Measurements from ENCODE around the gene SLC25A47. TPM values are rescaled to one million over a fixed set of nuclear protein-coding genes. Genes with fewer than 3 reads are reported as not detected.
A peak's percentile ranks its signal among the peaks of the same experiment; 100 is the strongest.

Gene SLC25A47
- total and polyA plus RNA-seq, 9 of the 15 experiments (the other 6 are each of a cell fraction or from before 2014, with no cell fraction given), result 0.09 to 0.23 (median 0.22) TPM; not detected in 6

- peak; percentile 19; the same call in 1 of the 2 replicates for TF ChIP-seq ARID4B (CRISPR knock-in tag; IDR thresholded peaks at IDR 0.05)
- peak; percentile 40 for TF ChIP-seq HNRNPLL (IDR thresholded peaks at IDR 0.05; ENCODE audit: low read depth, low read length, poor library complexity, severe bottlenecking)
- peak; percentile 76 for TF ChIP-seq RFX1 (IDR thresholded peaks at IDR 0.05)
- TF ChIP-seq THRB (CRISPR knock-in tag; conservative IDR thresholded peaks at IDR 0.05), result peak; percentile 60; the same call in 1 of the 2 replicates
- peak; percentile 54; the same call in 1 of the 2 replicates for TF ChIP-seq SMAD4 (CRISPR knock-in tag; conservative IDR thresholded peaks at IDR 0.05)
- no peak for TF ChIP-seq ZNF274 (IDR thresholded peaks at IDR 0.05; ENCODE audit: borderline replicate concordance, low read depth, low read length)
- TF ChIP-seq SUPT5H (IDR thresholded peaks at IDR 0.05), result peak; percentile 82; the same call in 1 of the 2 replicates
- peak; percentile 73; the same call in 1 of the 2 replicates for TF ChIP-seq MTA1 (IDR thresholded peaks at IDR 0.05; ENCODE audit: borderline replicate concordance)
- TF ChIP-seq SIN3B (IDR thresholded peaks at IDR 0.05; ENCODE audit: low read depth), result peak; percentile 94
- peak; percentile 88 for TF ChIP-seq TAF1 (IDR thresholded peaks at IDR 0.05; ENCODE audit: control insufficient read depth, extremely low read depth, insufficient read depth, low read length, severe bottlenecking)
- TF ChIP-seq TAF9B (IDR thresholded peaks at IDR 0.05; ENCODE audit: partially characterized antibody), result peak; percentile 73
- no peak for TF ChIP-seq HLTF (IDR thresholded peaks at IDR 0.05)
- no peak for TF ChIP-seq ZNF778 (CRISPR knock-in tag; IDR thresholded peaks at IDR 0.05)
- peak; percentile 50 for TF ChIP-seq POLR2AphosphoS5 (IDR thresholded peaks at IDR 0.05; ENCODE audit: control insufficient read depth, insufficient read depth, low read depth, low read length)
- peak; percentile 60 for TF ChIP-seq NFYB (IDR thresholded peaks at IDR 0.05; ENCODE audit: extremely low read depth, insufficient read length)
- peak; percentile 82 for TF ChIP-seq NFIC (IDR thresholded peaks at IDR 0.05)
- TF ChIP-seq E2F8 (IDR thresholded peaks at IDR 0.05; ENCODE audit: low read depth, partially characterized antibody), result peak; percentile 82
- peak in 1 of 2 experiments; percentile 93; a peak in 2 of 4 replicates for TF ChIP-seq TRIM24 (IDR thresholded peaks at IDR 0.05)
- peak; percentile 74; the same call in 1 of the 2 replicates for TF ChIP-seq RB1 (IDR thresholded peaks at IDR 0.05; ENCODE audit: low read depth)
- TF ChIP-seq FIP1L1 (IDR thresholded peaks at IDR 0.05; ENCODE audit: low read depth, low read length, poor library complexity, severe bottlenecking), result peak; percentile 82
Measured at GRCh38 chr14:100375963-100376735, 53.0 kb downstream of the SLC25A47 start, which contains the start of gene WDR25 (continued).

Data from K562 (cell line).